SK-N-MC (cell line): ENCODE results near the gene PLEKHA7.

ENCODE experiments used
- EZH2 ChIP-seq: fragments of 200-600 bp; sonication (generic); IDR thresholded peaks from one replicate; pipeline ENCODE4 v1.6.1; 2017; ENCODE audit warnings: antibody characterized with exemption
- POLR2AphosphoS5 ChIP-seq: IDR thresholded peaks from 2 replicates; pipeline ENCODE4 v1.6.1; 2012; ENCODE audit warnings: mild to moderate bottlenecking, low read depth, low read length, borderline replicate concordance

- TF ChIP-seq EZH2 (no peak), POLR2AphosphoS5 (no peak)
Measured at GRCh38 chr11:16981651-16982194, 32.5 kb downstream of the PLEKHA7 start.
